T-helper 1 cell (primary cell): ENCODE data around the gene STUM.
"Not testable (repeated sequence)": the region's sequence is repeated elsewhere in the genome, so short reads cannot be mapped to it uniquely, and the experiment has no call there.

Experiments used
- DNase-seq, 5 donors: peaks; one replicate each; pipeline ENCODE4 v3.0.0-alpha.2; 2012 to 2020

The STUM gene

DNA sequence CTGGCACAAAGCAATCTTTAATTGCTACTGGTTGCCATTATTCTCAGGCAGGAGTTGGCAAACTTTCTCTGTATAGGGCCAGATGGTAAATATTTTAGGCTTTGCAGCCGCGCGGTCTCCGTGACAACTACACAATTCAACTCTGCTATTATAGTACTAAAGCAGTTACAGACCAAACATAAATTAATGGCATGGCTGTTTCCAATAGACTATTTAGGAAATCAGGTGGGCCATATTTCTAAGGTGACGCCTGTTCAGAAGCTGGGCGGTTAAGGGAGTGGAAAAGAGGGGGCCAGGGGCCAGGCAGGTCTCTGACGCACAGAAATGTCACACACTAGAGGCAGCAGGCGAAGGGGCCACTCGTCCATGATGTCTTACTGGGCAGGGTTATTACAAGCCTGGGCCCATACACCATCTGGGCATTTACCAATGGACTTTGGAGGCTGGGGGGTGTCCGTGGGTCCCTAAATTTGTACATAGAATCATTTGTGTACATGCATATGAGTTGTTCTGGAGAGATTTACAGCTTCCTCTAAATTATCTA, 80.1 kb downstream of the STUM start:
- DNase-seq: no peak

DNA sequence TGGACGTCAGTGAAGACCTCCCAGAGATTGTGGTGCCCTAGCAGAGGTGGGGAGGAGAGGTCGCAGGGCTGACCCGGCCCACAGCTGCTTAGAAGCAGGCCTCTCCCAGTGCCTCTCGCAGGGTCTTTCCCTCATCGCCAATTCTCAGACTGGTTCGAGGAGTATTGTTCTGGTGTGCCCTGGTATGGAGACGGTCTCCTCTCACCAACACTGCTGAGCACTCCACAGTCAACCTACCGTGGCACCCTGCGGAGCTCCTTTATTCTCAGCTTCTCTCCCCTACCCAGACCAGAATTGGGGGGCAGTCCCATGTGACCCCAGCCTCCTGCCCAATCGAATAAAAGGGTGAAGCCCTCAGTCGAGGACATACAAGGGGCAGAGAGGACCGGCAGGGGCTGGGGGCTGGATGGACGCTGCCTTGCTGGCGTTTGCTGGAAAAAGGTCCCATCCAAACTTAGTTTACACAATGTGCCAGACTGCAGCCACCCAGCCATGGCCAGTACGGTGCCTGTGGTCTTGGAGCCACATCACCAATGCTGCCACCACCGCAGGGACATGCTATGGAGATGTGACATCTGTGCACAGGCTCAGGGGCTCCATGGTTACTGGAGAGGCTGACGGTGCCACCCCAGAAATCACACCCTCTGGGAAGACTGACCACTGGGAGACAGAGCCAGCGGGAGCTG, 80.8 kb downstream of the STUM start:
- no peak for DNase-seq

DNA sequence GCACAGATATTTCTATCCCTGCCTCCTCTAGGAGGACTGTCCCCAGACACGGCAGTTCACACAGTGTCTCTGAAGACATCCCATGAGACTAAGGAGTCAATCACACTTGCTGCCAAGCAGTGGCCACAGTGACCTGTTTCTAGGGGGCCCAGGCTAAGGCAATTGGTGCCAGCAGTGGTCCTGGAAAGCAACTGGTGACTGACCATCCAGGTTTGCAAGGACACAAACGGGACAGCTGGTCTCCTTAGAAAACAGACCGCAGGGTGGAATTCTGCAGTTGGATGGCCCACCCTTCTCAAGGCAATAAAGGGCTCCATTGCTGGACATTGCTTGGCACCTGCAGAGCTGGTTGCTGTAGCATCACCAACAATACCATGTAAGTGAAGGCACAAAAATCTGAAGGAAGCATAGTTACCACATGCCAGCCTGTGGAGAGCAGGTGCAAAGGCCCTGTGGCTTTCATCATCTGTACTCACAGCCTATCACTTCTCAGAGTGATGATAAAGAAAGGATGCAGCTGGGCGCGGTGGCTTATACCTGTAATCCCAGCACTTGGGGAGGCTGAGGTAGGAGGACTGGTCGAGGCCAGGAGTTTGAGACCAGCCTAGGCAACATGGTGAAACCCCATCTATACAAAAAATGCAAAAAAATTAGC, 81.5 kb downstream of the STUM start:
- DNase-seq: no peak

DNA sequence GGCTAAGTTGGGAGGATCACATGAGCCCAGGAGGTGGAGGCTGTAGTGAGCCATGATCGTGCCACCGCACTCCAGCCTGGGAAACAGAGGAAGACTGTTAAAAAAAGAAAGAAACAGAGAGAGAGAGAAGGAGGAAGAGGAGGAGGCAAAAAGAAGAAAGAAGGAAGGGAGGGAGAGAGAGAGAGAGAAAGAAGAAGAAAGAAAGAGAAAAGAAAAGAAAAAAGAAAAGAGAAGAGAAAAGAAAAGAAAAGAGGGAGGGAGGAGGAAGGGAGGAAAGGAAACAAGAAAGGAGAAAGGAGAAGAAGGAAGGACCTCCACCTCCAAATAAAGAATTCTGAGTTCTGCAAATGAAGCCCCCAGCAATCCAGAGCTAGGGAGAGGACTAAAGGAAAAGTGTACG, 82.0 kb downstream of the STUM start:
- DNase-seq: no peak

DNA sequence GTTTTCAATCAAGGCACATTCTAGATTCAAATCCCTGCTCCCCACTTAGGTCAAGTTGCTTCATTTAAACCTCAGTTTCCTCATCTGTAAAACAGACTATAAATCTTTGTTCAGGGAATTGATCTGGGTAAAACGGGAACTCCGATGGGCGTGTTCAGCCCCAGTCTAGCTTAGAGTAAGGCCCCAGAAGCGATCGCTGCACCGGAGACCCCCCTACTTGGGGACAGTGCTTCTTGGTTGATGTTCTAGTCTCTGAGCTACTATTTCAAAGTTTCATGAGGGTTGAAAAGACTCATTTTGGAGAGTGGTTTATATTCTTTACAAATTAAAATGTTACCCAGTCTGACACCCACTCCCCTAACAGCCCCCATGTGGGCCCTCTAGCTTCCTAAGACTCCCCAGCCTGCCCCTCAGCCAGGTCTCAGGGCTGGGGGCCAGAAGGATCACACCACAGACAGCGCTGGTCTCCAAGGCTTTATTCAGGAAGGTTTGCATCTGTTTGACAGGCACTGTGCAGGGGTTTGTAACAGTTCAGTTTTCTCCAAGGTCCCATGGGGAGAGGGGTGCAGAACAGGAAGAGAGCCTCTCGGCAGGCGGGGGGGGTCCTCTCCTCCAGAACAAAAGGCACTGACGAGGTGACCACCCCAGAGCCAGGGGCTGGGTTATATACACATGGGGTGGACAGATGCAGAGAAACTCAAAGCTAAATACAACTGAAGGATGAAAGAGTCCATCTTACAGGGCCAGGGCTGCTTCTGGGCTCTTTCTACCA, 82.9 kb downstream of the STUM start:
- no peak for DNase-seq

DNA sequence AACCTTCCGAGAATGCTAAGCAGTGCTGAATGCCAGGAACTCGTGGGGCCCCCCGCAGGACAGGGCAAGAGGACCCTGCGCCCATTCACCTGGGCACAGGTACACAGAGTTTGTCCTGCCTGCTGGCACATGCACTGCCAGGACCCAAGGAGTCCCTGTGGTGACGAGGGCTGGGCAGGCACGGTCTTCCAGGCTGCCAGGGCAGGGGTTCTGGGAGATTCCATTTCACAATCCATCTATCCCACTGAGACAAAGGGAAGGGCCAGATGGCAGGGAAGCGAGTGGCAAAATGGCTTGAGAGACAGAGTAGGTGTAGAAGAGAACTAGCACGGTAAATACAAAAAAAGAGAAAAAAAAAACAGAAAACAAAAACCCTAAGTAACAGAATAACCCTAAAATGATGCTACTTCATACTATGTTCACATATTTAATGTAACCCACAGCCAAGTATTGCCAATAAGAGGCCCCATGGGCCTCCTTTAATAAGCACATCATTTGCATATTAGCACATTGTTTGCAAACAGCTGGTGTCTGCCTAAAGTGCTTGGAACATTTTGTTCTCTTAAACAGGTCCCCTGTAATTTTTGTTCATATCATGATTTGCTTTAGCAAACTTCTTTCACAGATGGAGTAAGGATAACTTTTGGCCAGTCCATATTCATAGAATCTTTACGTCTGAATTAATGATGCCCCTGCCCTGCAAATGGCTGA, 83.8 kb downstream of the STUM start:
- DNase-seq: no peak

DNA sequence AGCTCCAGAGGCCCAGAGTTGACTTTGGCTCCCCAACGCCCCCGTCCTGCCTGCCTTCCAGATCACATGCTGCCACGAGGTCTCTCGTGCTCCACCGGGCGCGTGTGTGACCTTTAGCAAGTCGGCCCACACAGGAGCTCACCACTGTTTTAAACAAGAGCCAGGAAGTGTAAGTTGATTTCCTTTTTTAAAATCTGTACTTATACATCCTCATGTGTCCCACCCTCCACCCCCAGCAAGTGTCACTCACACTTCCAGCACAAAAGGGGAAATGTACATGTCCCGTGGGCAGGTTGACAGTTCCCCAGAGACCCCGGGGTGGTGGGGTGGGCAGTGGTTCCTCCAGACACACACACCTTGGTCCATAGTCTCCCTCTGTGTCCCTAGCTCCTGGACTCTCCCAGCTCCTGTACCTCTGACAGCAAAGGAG, 84.4 kb downstream of the STUM start:
- no peak for DNase-seq

DNA sequence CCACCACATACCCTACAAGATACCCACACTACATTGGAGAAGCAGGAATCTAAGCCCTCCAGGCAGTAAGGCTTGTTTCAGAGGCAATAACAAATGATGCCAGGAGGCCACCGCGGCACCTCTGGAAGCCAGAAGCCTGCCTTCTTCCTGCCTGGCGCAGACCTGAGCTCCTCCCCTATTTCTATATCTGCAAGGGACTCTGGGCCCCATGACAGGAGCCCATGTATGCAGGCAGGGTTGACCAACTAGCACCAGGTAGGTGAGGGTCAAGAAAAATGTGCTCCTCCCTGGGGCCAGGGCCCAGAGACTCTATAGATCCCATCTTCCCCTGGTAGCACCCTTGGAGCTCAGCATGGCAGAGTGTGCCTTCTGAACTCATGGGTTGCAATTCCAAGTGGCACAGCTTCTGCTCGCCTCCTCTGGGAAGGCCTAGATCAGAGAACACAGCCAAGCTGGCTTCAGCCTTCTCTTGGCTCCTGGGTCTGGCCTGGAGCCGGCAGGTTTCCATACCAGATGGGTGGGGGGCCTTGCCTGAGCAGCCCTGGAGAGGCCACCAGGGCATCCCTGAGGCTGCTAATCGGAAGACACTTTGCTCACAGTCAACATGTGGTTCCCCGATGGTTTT, 85.1 kb downstream of the STUM start:
- DNase-seq: no peak

DNA sequence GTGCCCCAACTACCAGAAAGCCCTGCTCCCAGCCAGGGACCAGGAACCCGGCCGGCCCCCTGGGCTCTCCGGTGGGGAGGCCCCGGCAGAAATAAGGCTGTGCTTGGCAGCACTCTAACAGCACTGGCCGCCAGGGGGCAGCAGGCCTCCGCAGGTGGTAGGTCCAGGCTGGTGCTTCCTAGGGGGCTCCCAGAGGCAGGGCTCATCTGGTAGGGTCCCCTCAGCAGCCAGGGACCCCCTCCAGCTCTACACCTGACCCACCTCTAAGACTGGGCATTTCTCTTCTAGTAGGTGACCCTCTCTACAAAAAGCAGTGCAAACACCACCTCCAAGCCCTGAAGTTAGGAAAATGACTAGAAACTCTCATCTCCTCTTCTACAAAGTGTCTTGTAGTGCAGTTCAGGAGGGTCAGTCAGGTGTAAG, 85.6 kb downstream of the STUM start:
- peak; percentile 69 to 82 (median 71) for DNase-seq

DNA sequence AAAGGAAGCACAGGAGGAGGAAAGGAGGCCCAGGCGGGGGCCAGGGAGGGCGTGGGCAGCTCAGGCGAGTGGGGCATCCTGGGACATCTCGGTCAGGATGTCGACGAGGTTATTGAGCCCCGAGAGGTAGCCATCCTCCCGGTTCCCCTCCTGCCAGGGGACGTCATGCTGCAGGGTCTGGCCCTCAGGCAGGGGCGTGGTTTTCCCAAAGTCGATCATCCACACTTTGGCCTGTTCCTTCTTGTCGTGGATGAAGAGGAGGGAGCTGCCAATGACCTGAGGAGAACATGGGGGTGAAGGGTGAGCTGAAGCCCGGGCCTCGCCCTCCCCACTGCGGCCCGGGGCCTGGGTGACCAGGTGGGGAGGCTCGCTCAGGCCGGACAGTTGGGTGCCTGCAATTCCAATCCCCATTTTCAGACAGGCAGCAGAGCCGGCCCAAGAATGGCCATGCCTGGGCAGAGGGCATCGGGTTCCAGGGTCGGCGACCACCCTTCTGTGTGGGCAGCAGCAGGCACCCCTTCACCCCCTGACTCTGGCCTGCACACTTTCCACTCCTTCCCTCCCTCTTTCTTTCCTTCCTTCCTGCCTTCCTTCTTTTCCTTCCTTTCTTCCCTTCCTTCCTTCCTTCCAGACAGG, 86.2 kb downstream of the STUM start:
- DNase-seq: no peak

DNA sequence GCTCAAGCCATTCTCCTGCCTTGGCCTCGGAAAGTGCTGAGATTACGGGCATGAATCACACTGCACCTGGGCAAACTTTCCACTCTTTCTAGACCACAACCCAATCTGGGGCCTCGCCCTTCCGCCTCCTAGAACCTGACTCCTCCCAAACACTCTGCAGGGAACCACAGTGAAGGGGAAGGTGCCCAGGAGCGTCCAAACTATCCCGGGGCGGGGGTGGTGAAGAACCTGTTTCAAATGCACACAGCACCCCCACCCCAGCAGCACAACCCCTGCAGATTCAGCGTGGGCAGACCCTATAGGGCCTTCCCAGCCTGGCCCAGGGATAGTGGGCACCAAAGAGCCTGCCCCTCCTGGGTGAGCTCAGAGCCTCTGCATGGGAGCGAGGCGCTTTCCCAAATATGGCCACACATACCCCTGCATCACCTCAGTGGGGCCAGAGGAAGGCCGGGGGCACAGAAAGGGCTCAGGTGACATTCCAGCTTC, 86.9 kb downstream of the STUM start:
- peak in 2 of 5 donors; percentile 31 to 45 for DNase-seq

DNA sequence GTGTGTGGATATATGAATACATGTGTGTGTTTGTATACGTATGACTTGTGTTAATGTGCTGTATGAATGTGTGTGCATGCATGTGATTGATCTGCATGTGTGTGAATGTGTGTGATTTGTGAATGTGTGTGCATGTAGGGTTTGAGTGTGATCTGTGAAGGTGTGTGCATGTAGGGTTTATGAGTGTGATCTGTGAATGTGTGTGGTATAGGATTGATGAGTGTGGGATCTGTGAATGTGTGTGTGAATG, 88.2 kb downstream of the STUM start:
- no peak for DNase-seq

DNA sequence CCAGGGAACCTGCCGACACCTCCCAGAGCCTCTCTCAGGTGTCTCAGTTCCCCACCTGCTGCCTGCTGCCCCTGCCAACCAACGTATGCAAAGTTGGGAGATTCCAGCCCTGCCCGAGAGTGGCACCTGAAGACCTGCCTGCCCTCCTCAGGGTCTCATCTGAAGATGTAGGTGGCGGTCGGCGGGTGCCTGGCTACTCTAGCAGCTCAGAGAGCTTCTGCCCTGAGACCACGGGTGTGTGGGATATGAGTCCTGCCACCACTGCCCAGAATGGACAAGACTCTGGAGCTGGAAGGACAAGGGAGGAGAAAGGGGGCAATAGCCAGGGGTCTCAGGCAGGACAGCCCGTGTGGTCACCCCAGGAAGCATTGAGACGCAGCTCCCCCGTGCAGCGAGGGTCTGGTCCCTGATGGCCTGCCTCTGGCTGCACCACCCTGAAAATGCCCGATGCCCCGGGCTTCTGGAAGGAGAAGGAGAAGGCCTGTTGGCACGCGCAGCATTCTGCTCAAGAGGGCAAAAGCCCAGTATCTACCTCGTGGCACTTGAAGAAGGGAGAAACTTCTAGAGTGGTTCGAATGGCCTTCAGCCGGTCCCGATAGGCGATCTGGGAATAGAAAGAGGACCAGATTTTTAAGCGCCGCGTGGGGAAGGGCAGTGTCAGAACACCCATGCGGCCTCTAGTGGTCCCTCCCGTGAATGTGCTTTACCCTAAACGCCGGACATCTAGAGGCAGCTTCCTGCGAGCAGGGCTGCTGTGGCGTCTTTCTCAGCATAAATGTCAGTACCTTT, 88.8 kb downstream of the STUM start:
- no peak for DNase-seq

DNA sequence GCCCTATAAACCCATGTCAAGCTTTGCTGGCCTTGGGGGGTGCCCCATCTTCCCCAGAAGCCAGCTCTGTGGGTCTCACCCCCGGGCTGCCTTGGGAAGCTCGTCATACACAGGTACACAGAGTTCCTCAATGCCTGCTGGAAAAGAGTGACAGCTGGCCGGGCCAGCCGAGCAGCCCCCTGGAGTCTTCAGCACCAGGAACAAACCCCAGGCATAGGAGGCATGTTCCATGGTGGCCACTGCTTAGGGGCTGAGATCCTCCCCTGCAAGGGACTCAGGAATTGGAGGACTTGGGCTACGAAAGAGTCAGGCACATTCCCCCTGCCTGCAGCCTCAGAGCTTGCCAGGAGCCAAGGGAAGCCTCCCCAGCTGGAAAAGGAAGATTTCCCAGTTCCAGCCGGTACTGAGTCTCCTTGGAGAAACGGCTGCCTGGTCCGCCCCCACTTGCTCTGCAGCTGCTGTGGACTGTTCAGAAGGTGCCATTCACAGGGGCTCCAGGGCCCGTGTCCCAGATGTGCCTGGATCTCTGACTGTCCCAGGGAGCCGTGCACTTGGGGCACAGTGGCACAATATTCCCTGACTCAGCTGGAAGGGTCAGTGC, 89.5 kb downstream of the STUM start:
- no peak for DNase-seq

DNA sequence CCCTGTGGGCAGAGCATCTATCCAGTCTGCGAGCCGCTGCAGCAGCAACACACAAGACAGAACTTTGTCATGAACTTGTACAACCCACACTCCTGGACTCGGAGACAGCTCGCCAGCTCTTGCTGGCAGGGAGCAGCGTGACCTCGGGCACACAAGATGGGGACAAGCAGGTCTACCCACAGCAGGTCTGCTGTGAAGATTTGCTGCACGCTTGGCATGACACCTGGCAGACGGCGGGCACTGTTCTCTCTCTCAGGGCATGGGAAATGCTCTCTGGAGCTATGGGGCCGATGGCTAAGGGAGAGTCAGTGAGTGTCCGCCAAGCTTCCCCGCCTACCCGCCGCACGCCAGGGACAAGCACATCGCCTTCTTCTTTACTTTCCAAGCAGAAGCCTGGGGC, 90.0 kb downstream of the STUM start:
- DNase-seq: peak in 1 of 5 donors; percentile 4

DNA sequence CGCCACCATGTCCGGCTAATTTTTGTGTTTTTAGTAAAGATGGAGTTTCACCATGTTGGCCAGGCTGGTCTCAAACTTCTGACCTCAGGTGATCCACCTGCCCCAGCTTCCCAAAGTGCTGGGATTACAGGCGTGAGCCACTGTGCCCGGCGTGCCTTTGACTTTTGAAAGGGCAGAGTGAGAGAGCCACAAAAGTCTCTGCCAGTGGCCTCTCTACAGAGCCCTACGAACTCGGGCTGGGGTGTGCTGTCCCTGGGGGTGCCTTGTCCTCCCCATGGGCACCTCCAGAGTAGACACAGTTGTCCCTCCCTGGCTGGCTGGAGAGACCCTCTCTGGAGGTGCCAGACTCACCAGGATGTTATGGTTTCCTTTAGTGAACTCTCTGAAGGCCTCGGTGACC, 90.6 kb downstream of the STUM start:
- DNase-seq: not testable (repeated sequence)

DNA sequence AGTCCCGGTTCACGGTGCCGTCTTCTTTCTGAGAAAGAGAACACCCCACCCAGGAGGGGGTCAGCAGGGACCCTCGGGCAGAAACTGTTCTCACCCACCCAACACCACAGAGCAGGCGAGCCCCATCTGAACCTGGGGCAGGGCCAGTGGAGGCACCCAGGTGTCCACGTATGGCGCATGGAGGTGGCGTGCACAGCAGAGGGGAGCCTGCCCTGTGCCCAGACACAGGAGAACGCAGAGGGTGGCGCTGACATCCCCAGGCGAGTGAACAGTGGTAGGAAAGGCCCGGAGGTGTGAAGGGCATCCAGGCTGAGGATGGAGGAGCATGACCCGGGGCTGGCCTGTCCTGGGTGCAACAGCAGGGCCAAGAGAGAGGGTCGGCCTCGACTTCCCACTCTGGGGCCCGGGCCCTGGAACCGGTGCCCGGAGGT, 91.1 kb downstream of the STUM start:
- DNase-seq: no peak

DNA sequence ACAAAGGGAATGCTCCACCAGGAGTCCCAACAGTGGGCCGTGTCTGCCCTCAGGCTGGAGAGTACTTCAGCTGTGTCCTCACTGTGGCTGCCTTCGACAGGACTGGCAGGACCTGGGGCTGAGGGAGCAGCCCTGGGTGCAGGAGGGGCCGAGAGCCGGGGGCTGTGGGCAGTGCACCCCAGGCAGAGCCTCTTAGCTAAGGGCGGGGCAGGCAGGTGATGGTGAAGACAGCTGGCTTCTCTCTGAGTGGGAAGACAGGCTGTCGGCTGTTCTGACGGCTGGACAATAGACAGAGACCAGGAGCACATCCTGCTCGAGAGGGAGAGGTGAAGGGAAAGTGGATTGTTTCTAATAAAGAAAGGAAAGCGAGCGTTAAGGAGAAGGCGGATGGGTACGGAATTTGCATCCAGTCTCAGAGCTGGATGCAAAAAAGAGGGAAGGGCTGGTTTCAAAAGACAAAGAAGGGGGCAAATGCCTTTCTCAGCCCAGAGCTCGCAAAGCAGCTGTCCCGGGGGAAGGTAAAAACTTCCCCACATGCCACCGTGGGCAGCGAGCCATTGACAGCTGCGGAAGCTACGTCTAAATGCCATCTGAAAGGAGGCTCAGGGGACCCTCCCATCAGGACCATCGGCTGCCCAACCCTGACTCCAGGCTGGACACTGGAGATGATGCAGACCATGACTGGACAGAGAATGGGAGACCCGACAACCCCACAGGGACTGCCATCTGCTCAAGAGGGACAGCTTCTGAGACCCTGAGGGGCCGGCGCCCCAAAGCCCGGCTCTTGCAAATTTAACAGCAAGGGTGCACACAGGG, 92.0 kb downstream of the STUM start:
- DNase-seq: no peak

DNA sequence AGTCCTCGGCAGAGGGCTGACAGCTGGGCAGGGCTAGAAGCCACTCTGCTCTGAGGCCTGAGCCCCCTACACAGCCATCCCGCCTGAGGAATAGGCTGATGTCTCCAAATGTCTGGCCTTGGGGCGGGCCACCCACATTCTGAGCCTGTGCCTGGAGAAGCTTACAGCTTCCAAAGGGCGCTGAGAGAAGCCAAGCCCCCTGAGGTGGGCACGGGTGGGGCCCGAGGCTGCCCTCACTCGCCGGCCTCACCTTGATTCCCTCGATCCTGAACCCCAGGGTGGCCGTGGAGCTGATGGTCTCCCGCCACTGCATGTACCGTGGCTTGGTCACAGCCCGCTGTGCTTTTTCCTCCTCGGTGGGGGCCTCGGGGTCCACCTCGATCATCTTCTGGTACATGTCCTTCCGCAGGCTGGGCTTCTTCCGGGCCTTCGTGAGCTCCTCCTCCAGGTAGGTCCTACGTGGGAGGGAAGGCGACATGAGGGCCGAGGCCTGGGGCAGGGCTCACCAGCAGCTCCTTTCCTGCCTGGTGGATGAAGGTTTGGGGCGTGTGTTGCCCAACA, 93.2 kb downstream of the STUM start:
- no peak for DNase-seq

DNA sequence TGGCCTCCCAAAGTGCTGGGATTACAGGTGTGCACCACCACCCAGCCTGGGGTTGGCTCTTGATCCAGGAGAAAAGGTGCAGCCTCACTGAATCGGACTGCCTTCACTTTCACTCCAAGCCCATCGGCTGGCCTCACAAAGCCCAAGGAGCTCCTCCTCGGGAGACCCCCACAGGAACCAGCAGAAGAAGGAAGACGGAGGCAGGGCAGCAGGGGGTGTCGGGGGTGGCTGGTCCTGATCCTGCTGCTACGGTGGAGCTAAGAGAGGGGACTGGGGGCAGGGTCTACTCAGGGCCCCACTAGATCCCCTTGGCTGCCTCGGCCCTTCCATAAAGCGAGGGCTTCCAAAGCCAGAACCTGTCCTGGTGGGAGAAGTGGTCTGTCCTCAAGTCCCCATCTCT, 93.9 kb downstream of the STUM start:
- DNase-seq: no peak
